Sigmoid colon (tissue), 7 donors: Measurements from ENCODE around the gene ETHE1. TPM values are rescaled to one million over a fixed set of nuclear protein-coding genes. Genes with fewer than 3 reads are reported as not detected.

Experiments used
- DNase-seq: peaks from one replicate; pipeline ENCODE4 v3.0.0-alpha.2; 2019
- H3K27ac ChIP-seq, 4 donors: fragments of 200-600 bp; sonication (generic); one replicate each; pipeline ENCODE4 v1.5.1; 2016 to 2019; ENCODE audit warnings: mild to moderate bottlenecking in 1 of 4
- H3K27me3 ChIP-seq, 3 donors: fragments of 200-600 bp; sonication (generic); one replicate each; pipeline ENCODE4 v1.5.1; 2019; ENCODE audit warnings: mild to moderate bottlenecking in 1 of 3
- H3K36me3 ChIP-seq, 4 donors: fragments of 200-600 bp; sonication (generic); one replicate each; pipeline ENCODE4 v1.5.1; 2016 to 2019
- H3K4me1 ChIP-seq, 4 donors: fragments of 200-600 bp; sonication (generic); one replicate each; pipeline ENCODE4 v1.5.1; 2017 to 2019
- H3K4me3 ChIP-seq, 4 donors: fragments of 200-600 bp; sonication (generic); one replicate each; pipeline ENCODE4 v1.5.1; 2017 to 2019; ENCODE audit warnings: mild to moderate bottlenecking in 2 of 4, moderate library complexity in 1 of 4
- H3K9me3 ChIP-seq, 4 donors: fragments of 200-600 bp in 3 of 4; sonication (generic) in 3 of 4; one replicate each; pipeline versions ENCODE4 v1.5.1 to v1.6.1; 2013 to 2019
- EP300 ChIP-seq, 4 donors: sonication (generic); formaldehyde crosslinking; IDR thresholded peaks; one replicate each; pipeline ENCODE4 v1.6.1; 2017; ENCODE audit warnings: antibody characterized with exemption in 4 of 4
- POLR2A ChIP-seq, 2 donors: fragments of 450-650 bp; IDR thresholded peaks; one replicate each; pipeline ENCODE4 v1.6.1; 2016; ENCODE audit warnings: antibody characterized with exemption in 2 of 2, mild to moderate bottlenecking in 2 of 2, moderate library complexity in 2 of 2
- POLR2AphosphoS5 ChIP-seq, 4 donors: sonication (generic); formaldehyde crosslinking; IDR thresholded peaks; one replicate each; pipeline ENCODE4 v1.6.1; 2017; ENCODE audit warnings: antibody characterized with exemption in 4 of 4
- WGBS, 2 donors: extraction: QIAGEN DNeasy Blood & Tissue Kit; methylation state at CpG; one replicate each; pipeline ENCODE4 v1.1.7; 2013; 5-methylcytosine and 5-hydroxymethylcytosine counted together
- intact Hi-C: fragments of 100-400 bp; cut with DNase I; formaldehyde crosslinking; loops from one replicate; pipeline ENCODE4 v1.15.1; 2023
- polyA plus RNA-seq, 3 donors: library from polyadenylated mRNA; stranded (reverse); fragments of 200-250 nt; gene quantifications; one replicate each; pipeline ENCODE4 v1.2.3, GENCODE V29; 2013
- total RNA-seq, 4 donors: library from RNA; depleted of rRNA; stranded (reverse); fragments of >200 nt; gene quantifications; one replicate each; pipeline ENCODE4 v1.1.0, GENCODE V29; 2016
- TF ChIP-seq, protein P1 (sequence below), 4 experiments: fragments of 450-650 bp in 3 of 4; fragments of 200-600 bp in 1 of 4; IDR thresholded peaks; one replicate each; pipeline ENCODE4 v1.5.1; 2016 to 2019; ENCODE audit warnings: antibody characterized with exemption in 4 of 4, mild to moderate bottlenecking in 3 of 4, moderate library complexity in 2 of 4
- donor health status: healthy with polysubstance abuse.
- donor health status: Bipolar disorder and iron deficiency.
- donor health status: healthy.

Gene ETHE1
- total and polyA plus RNA-seq, 7 donors: 40.7 to 575 (median 57.9) TPM

DNA sequence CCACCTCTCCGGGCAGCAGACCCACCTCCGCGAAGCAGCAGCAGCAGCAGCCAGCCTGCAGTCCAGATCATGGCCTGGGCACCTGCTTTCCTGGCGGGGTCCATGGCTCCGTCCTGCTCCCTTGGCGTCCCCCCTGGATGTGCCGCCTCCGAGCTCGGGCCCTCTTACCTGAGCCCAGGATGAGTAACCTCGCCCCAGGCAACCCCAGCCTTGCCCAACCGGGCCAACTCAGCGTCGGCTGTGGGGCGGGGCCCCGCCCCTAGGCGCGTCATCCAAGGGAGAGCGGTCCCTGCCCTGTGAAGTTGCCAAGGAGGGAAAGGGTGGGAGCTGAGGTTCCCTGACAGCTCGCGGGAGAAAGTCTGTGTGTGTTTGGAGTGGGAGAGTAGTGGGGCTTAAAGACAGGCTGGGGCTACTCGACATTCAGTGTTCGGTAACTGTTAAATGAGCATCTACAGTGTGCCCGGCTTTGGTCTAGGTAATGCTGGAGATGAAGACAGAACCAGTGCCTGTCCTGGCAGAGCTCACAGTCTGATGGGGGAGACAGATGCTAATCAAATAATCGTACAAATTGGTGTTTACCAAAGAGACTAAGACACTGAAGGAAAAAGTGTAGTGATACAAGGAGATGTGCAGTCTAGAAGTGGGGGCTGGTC is 61.4 kb downstream of the ETHE1 start, which contains the start of gene LYPD3:
TSS of gene LYPD3 (minus strand) at position 141 of the 653 bp plus-strand sequence. CDS start at position 104, 37 bp downstream.
- Histone ChIP-seq H3K36me3 (no peaks in the 10 kb centered on the region), H3K27ac (peak within 1 kb of the TSS; percentile 88 to 93 (median 90)), H3K27me3 (no peaks in the 10 kb centered on the region), H3K9me3 (no peaks in the 10 kb centered on the region), H3K4me1 (peaks cover 0 to 18% (median 13%) of the 10 kb centered on the region in 4 donors), H3K4me3 (peak within 1 kb of the TSS; percentile 59 to 73 (median 69))
- 20 to 35% methylated on average over 24 of the region's 24 CpGs for WGBS, 2 donors
- intact Hi-C loops: no loop called here
- DNase-seq: no peak
- TF ChIP-seq POLR2AphosphoS5 (IDR thresholded peaks at IDR 0.05) (no peak), EP300 (IDR thresholded peaks at IDR 0.05) (no peak), POLR2A (IDR thresholded peaks at IDR 0.05) (no peak)
- TF ChIP-seq, protein P1, sequence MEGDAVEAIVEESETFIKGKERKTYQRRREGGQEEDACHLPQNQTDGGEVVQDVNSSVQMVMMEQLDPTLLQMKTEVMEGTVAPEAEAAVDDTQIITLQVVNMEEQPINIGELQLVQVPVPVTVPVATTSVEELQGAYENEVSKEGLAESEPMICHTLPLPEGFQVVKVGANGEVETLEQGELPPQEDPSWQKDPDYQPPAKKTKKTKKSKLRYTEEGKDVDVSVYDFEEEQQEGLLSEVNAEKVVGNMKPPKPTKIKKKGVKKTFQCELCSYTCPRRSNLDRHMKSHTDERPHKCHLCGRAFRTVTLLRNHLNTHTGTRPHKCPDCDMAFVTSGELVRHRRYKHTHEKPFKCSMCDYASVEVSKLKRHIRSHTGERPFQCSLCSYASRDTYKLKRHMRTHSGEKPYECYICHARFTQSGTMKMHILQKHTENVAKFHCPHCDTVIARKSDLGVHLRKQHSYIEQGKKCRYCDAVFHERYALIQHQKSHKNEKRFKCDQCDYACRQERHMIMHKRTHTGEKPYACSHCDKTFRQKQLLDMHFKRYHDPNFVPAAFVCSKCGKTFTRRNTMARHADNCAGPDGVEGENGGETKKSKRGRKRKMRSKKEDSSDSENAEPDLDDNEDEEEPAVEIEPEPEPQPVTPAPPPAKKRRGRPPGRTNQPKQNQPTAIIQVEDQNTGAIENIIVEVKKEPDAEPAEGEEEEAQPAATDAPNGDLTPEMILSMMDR (IDR thresholded peaks at IDR 0.05): no peak

DNA sequence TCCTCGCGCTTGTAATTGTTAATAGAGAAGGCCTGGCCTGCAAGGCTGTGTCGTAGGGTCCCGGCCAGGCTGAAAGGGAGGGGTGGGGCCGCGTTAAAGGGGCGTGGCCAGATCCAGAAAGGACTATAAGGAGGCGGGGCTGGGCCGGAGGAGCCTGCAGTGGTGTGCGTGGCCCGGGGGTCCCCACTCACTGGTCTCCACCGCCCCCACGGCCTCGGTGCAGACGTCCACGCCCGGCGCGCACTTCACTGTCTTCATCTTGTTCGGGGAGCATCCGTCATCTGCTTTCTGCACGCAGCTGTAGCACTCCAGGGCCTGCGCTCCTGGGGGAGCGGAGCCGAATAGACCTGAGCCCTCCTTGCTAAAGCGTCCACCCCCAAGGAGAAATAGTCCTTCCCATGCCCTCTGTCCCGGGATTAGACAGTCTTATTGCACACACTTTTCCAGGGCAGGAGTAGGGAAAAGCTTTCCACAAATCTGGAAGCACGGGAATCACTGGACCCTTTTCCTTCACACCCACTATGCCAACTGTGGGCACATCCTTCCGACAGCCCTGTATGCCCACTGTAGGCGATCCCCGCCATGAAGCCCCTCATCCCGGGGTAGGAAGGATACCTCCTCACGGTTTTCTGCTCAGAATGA is 62.7 kb downstream of the ETHE1 start:
- peak overlapping the region; percentile 59 to 73 (median 69) for H3K4me3 ChIP-seq
- intact Hi-C loops: loop anchor here (1.0 to 5.0 kb wide), 3 partner anchors 10 to 63 kb away; partner anchors contain the start of genes ETHE1 and PHLDB3
- no peaks in the 10 kb centered on the region for H3K36me3 ChIP-seq
- no peaks in the 10 kb centered on the region for H3K9me3 ChIP-seq
- no peak for TF ChIP-seq POLR2A (IDR thresholded peaks at IDR 0.05)
- TF ChIP-seq, protein P1 (IDR thresholded peaks at IDR 0.05): no peak
- TF ChIP-seq POLR2AphosphoS5 (IDR thresholded peaks at IDR 0.05): no peak
- TF ChIP-seq EP300 (IDR thresholded peaks at IDR 0.05): no peak
- 9 to 11% methylated on average over 33 of the region's 33 CpGs for WGBS, 2 donors
- H3K27ac ChIP-seq: peak overlapping the region; percentile 88 to 93 (median 90)
- peaks cover 0 to 18% (median 13%) of the 10 kb centered on the region in 4 donors for H3K4me1 ChIP-seq
- H3K27me3 ChIP-seq: no peaks in the 10 kb centered on the region
- DNase-seq: no peak

DNA sequence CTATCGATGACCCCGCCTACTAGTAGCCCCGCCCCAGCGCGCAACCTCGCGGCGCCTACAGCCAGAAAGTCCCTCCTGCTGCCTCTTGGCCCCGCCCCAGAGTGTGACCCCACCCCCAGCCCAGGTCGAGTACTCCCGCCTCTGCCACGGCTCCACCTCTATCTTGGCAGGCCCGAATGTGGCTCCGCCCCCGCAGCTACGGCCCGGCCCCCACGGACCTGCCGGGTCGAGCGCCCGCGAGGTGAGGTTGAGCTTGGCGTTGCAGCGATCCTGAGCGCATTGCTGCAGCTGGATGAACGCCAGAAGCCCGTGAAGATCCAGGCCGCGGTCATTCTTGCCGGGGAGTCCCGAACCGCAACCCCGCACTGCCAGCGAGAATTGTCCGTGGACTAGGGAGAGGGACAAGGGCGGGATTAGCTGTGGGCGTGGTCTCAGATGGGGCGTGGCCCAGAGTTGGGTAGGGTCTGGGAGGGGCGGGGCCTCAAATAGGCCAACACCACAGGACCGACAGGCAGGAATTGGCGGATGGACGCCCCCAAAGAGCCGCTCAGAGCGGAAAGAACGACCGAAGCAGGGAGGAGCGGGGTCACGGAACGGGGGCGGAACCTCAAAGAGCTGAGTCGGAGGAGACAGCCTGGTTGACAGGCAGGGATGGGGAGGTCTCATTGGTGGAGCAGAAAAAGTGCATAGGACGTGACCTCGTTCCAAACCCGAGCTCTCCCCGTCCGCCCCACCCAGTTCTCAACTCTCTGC is 63.4 kb downstream of the ETHE1 start:
- WGBS, 2 donors: 0% methylated on average over 57 of the region's 57 CpGs
- peaks cover 0 to 18% (median 13%) of the 10 kb centered on the region in 4 donors for H3K4me1 ChIP-seq
- H3K36me3 ChIP-seq: no peaks in the 10 kb centered on the region
- intact Hi-C loops: loop anchor here (1.0 to 5.0 kb wide), 3 partner anchors 11 to 64 kb away; partner anchors contain the start of genes ETHE1 and PHLDB3
- peak overlapping the region; percentile 59 to 73 (median 69) for H3K4me3 ChIP-seq
- DNase-seq: peak; percentile 98
- H3K9me3 ChIP-seq: no peaks in the 10 kb centered on the region
- peak overlapping the region; percentile 88 to 93 (median 90) for H3K27ac ChIP-seq
- TF ChIP-seq POLR2AphosphoS5 (IDR thresholded peaks at IDR 0.05) (peak; percentile 30 to 60 (median 49)), POLR2A (IDR thresholded peaks at IDR 0.05) (no peak)
- no peaks in the 10 kb centered on the region for H3K27me3 ChIP-seq

DNA sequence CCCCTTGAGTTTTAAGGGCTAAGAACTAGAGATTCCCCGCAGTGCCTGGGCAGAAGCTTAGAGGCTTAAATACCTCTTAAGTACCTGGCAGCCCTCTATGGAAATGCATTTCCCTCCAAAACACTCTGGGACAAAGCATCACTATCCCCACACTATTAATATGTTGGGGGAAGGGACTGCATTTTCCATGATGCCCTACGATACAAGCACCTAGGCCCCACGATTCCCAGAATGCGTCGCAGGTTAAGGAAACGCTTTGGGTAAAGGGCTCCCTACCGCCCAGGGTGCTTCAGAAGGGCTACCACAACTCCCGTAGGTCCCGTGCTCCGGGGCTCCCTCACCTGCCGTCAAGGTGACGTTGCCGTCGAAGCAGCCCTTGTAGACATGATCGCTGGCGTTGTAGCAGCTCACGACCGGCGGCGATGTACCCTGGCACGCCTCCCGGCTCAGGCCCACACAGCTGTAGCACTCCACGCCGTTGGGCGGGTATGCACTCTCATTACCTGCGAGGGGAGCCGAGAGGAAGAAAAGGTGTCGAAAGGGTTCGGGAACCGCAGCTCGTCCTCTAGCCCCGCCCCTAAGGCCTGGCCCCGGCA is 64.1 kb downstream of the ETHE1 start:
- no peaks in the 10 kb centered on the region for H3K9me3 ChIP-seq
- no peak for DNase-seq
- H3K27ac ChIP-seq: peak overlapping the region; percentile 88 to 93 (median 90)
- H3K27me3 ChIP-seq: no peaks in the 10 kb centered on the region
- no peaks in the 10 kb centered on the region for H3K36me3 ChIP-seq
- peak overlapping the region; percentile 59 to 73 (median 69) for H3K4me3 ChIP-seq
- peaks cover 0 to 18% (median 13%) of the 10 kb centered on the region in 4 donors for H3K4me1 ChIP-seq
- 12 to 13% methylated on average over 33 of the region's 33 CpGs for whole genome bisulfite sequencing, 2 donors
- intact Hi-C loops: loop anchor here (5.0 kb wide), 2 partner anchors 39 to 64 kb away; partner anchors contain the start of genes ETHE1 and PHLDB3
- TF ChIP-seq, protein P1 (IDR thresholded peaks at IDR 0.05): no peak
- TF ChIP-seq EP300 (IDR thresholded peaks at IDR 0.05) (no peak), POLR2AphosphoS5 (IDR thresholded peaks at IDR 0.05) (no peak), POLR2A (IDR thresholded peaks at IDR 0.05) (no peak)
